Measurements from ENCODE around the gene WDR45B. TPM values are rescaled to one million over a fixed set of nuclear protein-coding genes. Genes with fewer than 3 reads are reported as not detected.

The WDR45B gene
- total RNA-seq, 1 experiment from 2014 or later, result 96.5 TPM

DNA sequence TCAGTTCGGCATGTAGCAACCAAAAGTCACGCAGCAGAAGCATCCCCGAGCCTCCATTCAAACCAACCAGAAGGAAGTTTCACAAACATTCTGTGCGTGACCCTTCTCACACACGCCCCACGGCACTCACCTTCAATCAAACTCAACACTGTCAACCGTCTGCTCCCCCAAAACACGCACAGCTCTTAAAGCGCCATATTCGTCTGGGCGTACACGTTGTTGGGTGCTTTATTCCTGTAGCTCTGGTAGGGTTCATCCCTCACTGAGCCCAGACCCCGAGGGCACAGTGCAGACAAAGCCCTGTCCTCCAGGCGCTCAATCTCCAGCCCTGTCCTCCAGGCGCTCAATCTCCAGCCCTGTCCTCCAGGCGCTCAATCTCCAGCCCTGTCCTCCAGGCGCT, 48.0 kb upstream of the WDR45B start (continued):
- TF ChIP-seq IRF1 (CRISPR knock-in tag; IDR thresholded peaks at IDR 0.05), result no peak
- TF ChIP-seq, protein P1, sequence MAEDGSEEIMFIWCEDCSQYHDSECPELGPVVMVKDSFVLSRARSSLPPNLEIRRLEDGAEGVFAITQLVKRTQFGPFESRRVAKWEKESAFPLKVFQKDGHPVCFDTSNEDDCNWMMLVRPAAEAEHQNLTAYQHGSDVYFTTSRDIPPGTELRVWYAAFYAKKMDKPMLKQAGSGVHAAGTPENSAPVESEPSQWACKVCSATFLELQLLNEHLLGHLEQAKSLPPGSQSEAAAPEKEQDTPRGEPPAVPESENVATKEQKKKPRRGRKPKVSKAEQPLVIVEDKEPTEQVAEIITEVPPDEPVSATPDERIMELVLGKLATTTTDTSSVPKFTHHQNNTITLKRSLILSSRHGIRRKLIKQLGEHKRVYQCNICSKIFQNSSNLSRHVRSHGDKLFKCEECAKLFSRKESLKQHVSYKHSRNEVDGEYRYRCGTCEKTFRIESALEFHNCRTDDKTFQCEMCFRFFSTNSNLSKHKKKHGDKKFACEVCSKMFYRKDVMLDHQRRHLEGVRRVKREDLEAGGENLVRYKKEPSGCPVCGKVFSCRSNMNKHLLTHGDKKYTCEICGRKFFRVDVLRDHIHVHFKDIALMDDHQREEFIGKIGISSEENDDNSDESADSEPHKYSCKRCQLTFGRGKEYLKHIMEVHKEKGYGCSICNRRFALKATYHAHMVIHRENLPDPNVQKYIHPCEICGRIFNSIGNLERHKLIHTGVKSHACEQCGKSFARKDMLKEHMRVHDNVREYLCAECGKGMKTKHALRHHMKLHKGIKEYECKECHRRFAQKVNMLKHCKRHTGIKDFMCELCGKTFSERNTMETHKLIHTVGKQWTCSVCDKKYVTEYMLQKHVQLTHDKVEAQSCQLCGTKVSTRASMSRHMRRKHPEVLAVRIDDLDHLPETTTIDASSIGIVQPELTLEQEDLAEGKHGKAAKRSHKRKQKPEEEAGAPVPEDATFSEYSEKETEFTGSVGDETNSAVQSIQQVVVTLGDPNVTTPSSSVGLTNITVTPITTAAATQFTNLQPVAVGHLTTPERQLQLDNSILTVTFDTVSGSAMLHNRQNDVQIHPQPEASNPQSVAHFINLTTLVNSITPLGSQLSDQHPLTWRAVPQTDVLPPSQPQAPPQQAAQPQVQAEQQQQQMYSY (CRISPR knock-in tag; IDR thresholded peaks at IDR 0.05), result no peak
- no peak for TF ChIP-seq CDX4 (CRISPR knock-in tag; IDR thresholded peaks at IDR 0.05; ENCODE audit: borderline replicate concordance)

DNA sequence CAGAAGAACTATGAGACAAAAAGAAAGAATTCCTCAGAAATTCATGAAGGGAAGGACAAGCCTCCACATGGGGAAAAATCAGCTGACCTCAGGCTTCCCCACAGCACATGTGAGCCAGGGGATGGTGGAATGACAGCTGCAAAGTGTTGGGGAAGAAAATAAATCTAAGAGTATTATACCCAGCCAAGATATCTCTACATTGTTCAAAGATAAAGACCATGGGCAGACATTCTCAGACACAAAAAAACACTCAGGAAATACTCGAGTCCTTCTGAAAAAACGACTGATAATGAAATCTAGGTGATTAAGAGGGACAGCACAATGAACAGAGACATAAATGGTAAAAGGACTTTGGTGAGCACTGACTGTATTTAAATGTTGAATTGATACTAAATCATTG, 46.4 kb upstream of the WDR45B start:
- DNase-seq (ENCODE audit: low spot score), result no peak
- TF ChIP-seq, protein P2, sequence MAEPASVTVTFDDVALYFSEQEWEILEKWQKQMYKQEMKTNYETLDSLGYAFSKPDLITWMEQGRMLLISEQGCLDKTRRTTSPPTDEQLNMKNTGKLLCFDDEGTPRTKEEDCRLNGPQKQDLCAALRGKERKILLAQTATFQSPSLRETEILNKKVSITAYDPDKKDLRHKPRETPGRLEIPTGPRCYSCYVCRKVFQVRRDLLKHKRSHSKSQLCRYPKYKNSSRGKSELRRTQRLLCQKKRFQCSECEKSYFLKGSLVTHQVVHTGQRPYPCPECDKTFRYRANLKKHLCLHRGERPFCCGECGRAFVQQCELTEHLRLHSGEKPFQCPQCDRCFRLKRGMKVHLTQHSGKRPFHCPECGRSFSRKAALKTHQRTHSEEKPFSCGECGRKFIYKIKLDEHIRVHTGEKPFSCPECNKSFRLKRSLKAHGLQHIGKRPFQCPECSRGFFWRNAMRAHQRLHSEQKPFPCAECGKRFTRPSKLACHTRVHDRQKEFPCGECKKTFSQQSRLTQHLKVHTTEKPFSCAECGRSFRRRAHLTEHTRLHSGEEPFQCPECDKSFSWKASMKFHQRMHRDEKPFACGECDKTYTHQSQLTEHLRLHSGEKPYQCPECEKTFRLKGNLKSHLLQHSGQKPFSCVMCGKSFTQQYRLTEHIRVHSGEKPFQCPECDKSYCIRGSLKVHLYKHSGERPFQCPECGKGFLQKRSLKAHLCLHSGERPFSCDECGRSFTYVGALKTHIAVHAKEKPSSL (CRISPR knock-in tag; conservative IDR thresholded peaks at IDR 0.05), result no peak
- no peak for TF ChIP-seq SMAD4 (CRISPR knock-in tag; IDR thresholded peaks at IDR 0.05)
- TF ChIP-seq, protein P3, sequence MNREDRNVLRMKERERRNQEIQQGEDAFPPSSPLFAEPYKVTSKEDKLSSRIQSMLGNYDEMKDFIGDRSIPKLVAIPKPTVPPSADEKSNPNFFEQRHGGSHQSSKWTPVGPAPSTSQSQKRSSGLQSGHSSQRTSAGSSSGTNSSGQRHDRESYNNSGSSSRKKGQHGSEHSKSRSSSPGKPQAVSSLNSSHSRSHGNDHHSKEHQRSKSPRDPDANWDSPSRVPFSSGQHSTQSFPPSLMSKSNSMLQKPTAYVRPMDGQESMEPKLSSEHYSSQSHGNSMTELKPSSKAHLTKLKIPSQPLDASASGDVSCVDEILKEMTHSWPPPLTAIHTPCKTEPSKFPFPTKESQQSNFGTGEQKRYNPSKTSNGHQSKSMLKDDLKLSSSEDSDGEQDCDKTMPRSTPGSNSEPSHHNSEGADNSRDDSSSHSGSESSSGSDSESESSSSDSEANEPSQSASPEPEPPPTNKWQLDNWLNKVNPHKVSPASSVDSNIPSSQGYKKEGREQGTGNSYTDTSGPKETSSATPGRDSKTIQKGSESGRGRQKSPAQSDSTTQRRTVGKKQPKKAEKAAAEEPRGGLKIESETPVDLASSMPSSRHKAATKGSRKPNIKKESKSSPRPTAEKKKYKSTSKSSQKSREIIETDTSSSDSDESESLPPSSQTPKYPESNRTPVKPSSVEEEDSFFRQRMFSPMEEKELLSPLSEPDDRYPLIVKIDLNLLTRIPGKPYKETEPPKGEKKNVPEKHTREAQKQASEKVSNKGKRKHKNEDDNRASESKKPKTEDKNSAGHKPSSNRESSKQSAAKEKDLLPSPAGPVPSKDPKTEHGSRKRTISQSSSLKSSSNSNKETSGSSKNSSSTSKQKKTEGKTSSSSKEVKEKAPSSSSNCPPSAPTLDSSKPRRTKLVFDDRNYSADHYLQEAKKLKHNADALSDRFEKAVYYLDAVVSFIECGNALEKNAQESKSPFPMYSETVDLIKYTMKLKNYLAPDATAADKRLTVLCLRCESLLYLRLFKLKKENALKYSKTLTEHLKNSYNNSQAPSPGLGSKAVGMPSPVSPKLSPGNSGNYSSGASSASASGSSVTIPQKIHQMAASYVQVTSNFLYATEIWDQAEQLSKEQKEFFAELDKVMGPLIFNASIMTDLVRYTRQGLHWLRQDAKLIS (CRISPR knock-in tag; IDR thresholded peaks at IDR 0.05; ENCODE audit: borderline replicate concordance), result no peak
- TF ChIP-seq NFE2L1 (CRISPR knock-in tag; IDR thresholded peaks at IDR 0.05), result no peak
- TF ChIP-seq USF2 (CRISPR knock-in tag; IDR thresholded peaks at IDR 0.05), result no peak
- no peak for TF ChIP-seq MYBL2 (CRISPR knock-in tag; IDR thresholded peaks at IDR 0.05)
- no peak for TF ChIP-seq ZNF416 (CRISPR knock-in tag; IDR thresholded peaks at IDR 0.05)
- no peak for TF ChIP-seq FOXJ3 (CRISPR knock-in tag; IDR thresholded peaks at IDR 0.05; ENCODE audit: borderline replicate concordance)
- TF ChIP-seq MAX (CRISPR knock-in tag; IDR thresholded peaks at IDR 0.05), result no peak
- TF ChIP-seq, protein P4, sequence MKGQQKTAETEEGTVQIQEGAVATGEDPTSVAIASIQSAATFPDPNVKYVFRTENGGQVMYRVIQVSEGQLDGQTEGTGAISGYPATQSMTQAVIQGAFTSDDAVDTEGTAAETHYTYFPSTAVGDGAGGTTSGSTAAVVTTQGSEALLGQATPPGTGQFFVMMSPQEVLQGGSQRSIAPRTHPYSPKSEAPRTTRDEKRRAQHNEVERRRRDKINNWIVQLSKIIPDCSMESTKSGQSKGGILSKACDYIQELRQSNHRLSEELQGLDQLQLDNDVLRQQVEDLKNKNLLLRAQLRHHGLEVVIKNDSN (CRISPR knock-in tag; IDR thresholded peaks at IDR 0.05), result no peak
- no peak for TF ChIP-seq FOXK1 (CRISPR knock-in tag; IDR thresholded peaks at IDR 0.05)
- TF ChIP-seq NFYB (CRISPR knock-in tag; conservative IDR thresholded peaks at IDR 0.05; ENCODE audit: low read depth), result no peak
- no peak for TF ChIP-seq NR2C2 (CRISPR knock-in tag; IDR thresholded peaks at IDR 0.05)
- TF ChIP-seq CREB1 (CRISPR knock-in tag; IDR thresholded peaks at IDR 0.05), result no peak
- ATAC-seq, result no peak
- no peak overlapping the region for H3K4me3 Mint-ChIP-seq
- peaks cover 4% of the 10 kb centered on the region for H3K36me3 Mint-ChIP-seq
- ChIA-PET CTCF (interaction anchor here (1.2 kb wide), 1 partner anchor 26 kb away, joined by 3 read pairs; no protein-coding TSS in a partner anchor), POLR2A (no interaction called here)
- H3K9me3 Mint-ChIP-seq, result peaks cover 8% of the 10 kb centered on the region
- no peaks in the 10 kb centered on the region for H3K4me1 Mint-ChIP-seq
- H3K27me3 Mint-ChIP-seq (ENCODE audit: low read depth), result peaks cover 43% of the 10 kb centered on the region
- H3K27ac Mint-ChIP-seq, result no peak overlapping the region
